HepG2 (cell line): ENCODE measurements around the gene SLC12A5. TPM values are rescaled to one million over a fixed set of nuclear protein-coding genes. Genes with fewer than 3 reads are reported as not detected.

Experiments
- ATAC-seq: fragments of 200-7000 bp; cut with Tn5 transposase; 3 replicates; pipeline ENCODE4 v1.9.1; 2020; ENCODE audit warnings: mild to moderate bottlenecking, moderate library complexity
- BruUV-seq: library from RNA; stranded (reverse); fragments of 400-500 nt; replicated peaks from 2 replicates; lab custom pipeline; 2021; lab: Mats Ljungman, UMichigan
- CTCF ChIA-PET: fragments of 300-600 bp; formaldehyde crosslinking; extraction: SDS; loops from one replicate; lab custom pipeline; 2021; ENCODE audit warnings: low total read pairs, inconsistent platforms, low intra/inter-chr PET ratio; lab: Yijun Ruan, JAX
- POLR2A ChIA-PET: fragments of 350-600 bp; sonication (Branson Sonifier 250); formaldehyde crosslinking; loops from one replicate; lab custom pipeline; 2020; ENCODE audit warnings: antibody characterized with exemption, inconsistent platforms; lab: Yijun Ruan, JAX
- DNase-seq: peaks from one replicate; pipeline ENCODE4 v3.0.0-alpha.2; 2015; ENCODE audit warnings: low spot score
- FAIRE-seq: peaks from 3 replicates; lab custom pipeline; 2011; peaks lifted over from hg19 to GRCh38; lab: Jason Lieb, UNC
- H2AFZ ChIP-seq: one replicate; pipeline ENCODE4 v1.6.1; 2011; ENCODE audit warnings: low read length, inconsistent platforms
- H3K27ac ChIP-seq: fragments of 300-600 bp; 3 replicates; pipeline ENCODE4 v1.8.0; 2011; ENCODE audit warnings: mixed run types, mild to moderate bottlenecking, mixed read lengths, low read length, inconsistent platforms; ENCODE audit not compliant: insufficient read depth; ENCODE audit errors: extremely low read length
- H3K27me3 ChIP-seq, 2 experiments: fragments of 200-600 bp in 1 of 2; 2 replicates in 1 of 2; 3 replicates in 1 of 2; pipeline versions ENCODE4 v1.6.0 to v1.8.0; 2011; ENCODE audit warnings: low read length in 2 of 2, mild to moderate bottlenecking in 2 of 2, moderate library complexity in 2 of 2, inconsistent platforms in 1 of 2; ENCODE audit not compliant: insufficient read depth in 2 of 2, control insufficient read depth in 1 of 2
- H3K36me3 ChIP-seq, 2 experiments: fragments of 200-600 bp in 1 of 2; replicated peaks in 1 of 2; 2 replicates in 1 of 2; 3 replicates in 1 of 2; pipeline versions ENCODE4 v1.5.1 to v1.8.0; 2011; ENCODE audit warnings: low read length in 2 of 2, inconsistent platforms in 1 of 2; ENCODE audit not compliant: insufficient read depth in 2 of 2, control insufficient read depth in 1 of 2
- H3K4me1 ChIP-seq: 2 replicates; pipeline ENCODE4 v1.5.1; 2012; ENCODE audit warnings: low read length, inconsistent platforms; ENCODE audit not compliant: insufficient read depth
- H3K4me2 ChIP-seq: 2 replicates; pipeline ENCODE4 v1.6.0; 2011; ENCODE audit warnings: low read depth, low read length, inconsistent platforms
- H3K4me3 ChIP-seq, 3 experiments: fragments of 200-600 bp in 1 of 3; sonication (generic), shearing (Covaris generic) in 1 of 3; replicated peaks in 1 of 3; 2 replicates each; pipeline ENCODE4 v1.5.1; 2011 to 2016; ENCODE audit warnings: low read length in 3 of 3, inconsistent platforms in 2 of 3, low read depth in 2 of 3, mild to moderate bottlenecking in 2 of 3, control low read depth in 1 of 3, mixed read lengths in 1 of 3; ENCODE audit not compliant: insufficient read depth in 1 of 3
- H3K79me2 ChIP-seq: one replicate; pipeline ENCODE4 v1.6.1; 2011; ENCODE audit warnings: low read length, inconsistent platforms; ENCODE audit not compliant: insufficient read depth
- H3K9ac ChIP-seq: 2 replicates; pipeline ENCODE4 v1.6.0; 2011; ENCODE audit warnings: mild to moderate bottlenecking, low read depth, low read length, inconsistent platforms; ENCODE audit not compliant: insufficient read depth
- H3K9me3 ChIP-seq: 2 replicates; pipeline ENCODE4 v1.5.1; 2012; ENCODE audit warnings: mild to moderate bottlenecking, low read length
- H4K20me1 ChIP-seq: 2 replicates; pipeline ENCODE4 v1.6.0; 2011; ENCODE audit warnings: inconsistent platforms, mild to moderate bottlenecking, low read length, moderate library complexity; ENCODE audit not compliant: insufficient read depth
- ARHGAP35 ChIP-seq: sonication (generic); formaldehyde crosslinking; IDR thresholded peaks from 2 replicates; pipeline ENCODE4 v1.9.0; 2022; ENCODE audit warnings: mild to moderate bottlenecking, inconsistent platforms, moderate library complexity, missing genetic modification reagents, borderline replicate concordance
- CBFB ChIP-seq: sonication (generic); formaldehyde crosslinking; IDR thresholded peaks from 2 replicates; pipeline ENCODE4 v1.4.0; 2020; ENCODE audit warnings: missing genetic modification reagents
- CHD4 ChIP-seq: fragments of 200-600 bp; sonication (generic); IDR thresholded peaks from 2 replicates; pipeline ENCODE4 v1.7.0; 2017; ENCODE audit warnings: mild to moderate bottlenecking, low read length, borderline replicate concordance
- HOXA3 ChIP-seq: sonication (generic); formaldehyde crosslinking; IDR thresholded peaks from 2 replicates; pipeline ENCODE4 v1.5.0; 2020; ENCODE audit warnings: missing genetic modification reagents
- MYC ChIP-seq: sonication (generic); formaldehyde crosslinking; IDR thresholded peaks from 2 replicates; pipeline ENCODE4 v1.9.0; 2021; ENCODE audit warnings: missing genetic modification reagents, borderline replicate concordance
- NFYC ChIP-seq: IDR thresholded peaks from 2 replicates; pipeline ENCODE4 v1.6.1; 2016; ENCODE audit warnings: missing genetic modification reagents, missing compliant biosample characterization
- NR3C1 ChIP-seq: sonication (generic); formaldehyde crosslinking; IDR thresholded peaks from 2 replicates; pipeline ENCODE4 v1.4.0; 2020; ENCODE audit warnings: missing genetic modification reagents
- RFX3 ChIP-seq: IDR thresholded peaks from 2 replicates; pipeline ENCODE4 v1.6.1; 2016; ENCODE audit warnings: missing biosample characterization, missing genetic modification reagents
- SOX5 ChIP-seq: IDR thresholded peaks from 2 replicates; pipeline ENCODE4 v1.6.1; 2016; ENCODE audit warnings: borderline replicate concordance
- TARDBP ChIP-seq: sonication (generic); formaldehyde crosslinking; IDR thresholded peaks from 2 replicates; pipeline ENCODE4 v1.8.0; 2022; ENCODE audit warnings: mild to moderate bottlenecking, missing genetic modification reagents
- TCF7L2 ChIP-seq: IDR thresholded peaks from 2 replicates; pipeline ENCODE4 v1.6.1; 2011; ENCODE audit warnings: mild to moderate bottlenecking, low read depth, low read length, moderate library complexity
- ZC3H4 ChIP-seq: sonication (generic); formaldehyde crosslinking; IDR thresholded peaks from 2 replicates; pipeline ENCODE4 v1.4.0; 2020; ENCODE audit warnings: missing genetic modification reagents, borderline replicate concordance
- ZNF232 ChIP-seq: sonication (generic); formaldehyde crosslinking; IDR thresholded peaks from 2 replicates; pipeline ENCODE4 v1.4.0; 2020; ENCODE audit warnings: missing genetic modification reagents, borderline replicate concordance
- ZNF383 ChIP-seq: sonication (generic); formaldehyde crosslinking; IDR thresholded peaks from 2 replicates; pipeline ENCODE4 v1.4.0; 2020; ENCODE audit warnings: missing genetic modification reagents, mild to moderate bottlenecking, borderline replicate concordance
- ZNF652 ChIP-seq: IDR thresholded peaks from 2 replicates; pipeline ENCODE4 v1.6.1; 2016; ENCODE audit warnings: low read depth, borderline replicate concordance
- ZNF792 ChIP-seq: IDR thresholded peaks from 2 replicates; pipeline ENCODE4 v1.6.1; 2016
- ZNF879 ChIP-seq: sonication (generic); formaldehyde crosslinking; IDR thresholded peaks from 2 replicates; pipeline ENCODE4 v1.8.1; 2023; ENCODE audit warnings: missing genetic modification reagents
- ZSCAN12 ChIP-seq: sonication (generic); formaldehyde crosslinking; IDR thresholded peaks from 2 replicates; pipeline ENCODE4 v1.9.0; 2021; ENCODE audit warnings: mild to moderate bottlenecking, missing genetic modification reagents
- WGBS: methylation state at CpG from one replicate; pipeline ENCODE4 v1.1.6; 2017; ENCODE audit warnings: low lambda C conversion rate; 5-methylcytosine and 5-hydroxymethylcytosine counted together
- in situ Hi-C: cut with HindIII; loops from 2 replicates; pipeline ENCODE4 v1.10.0; 2017; ENCODE audit warnings: low pct_unique_long_range_greater_than_20kb; ENCODE audit not compliant: extremely low pct_ligation_motif_present
- intact Hi-C: fragments of 100-400 bp; cut with micrococcal nuclease; formaldehyde crosslinking; loops from one replicate; pipeline ENCODE4 v1.10.0; 2022; ENCODE audit not compliant: unreplicated experiment
- polyA plus RNA-seq, 8 experiments: library from polyadenylated mRNA; depleted of rRNA in 3 of 8; stranded (reverse) in 7 of 8; unstranded in 1 of 8; fragments of >200 nt; fragmentation: Illumina TruSeq in 4 of 8; extraction: Trizol in 4 of 8; gene quantifications; 2 replicates each; pipeline versions ENCODE4 v1.2.1 to v1.2.3, GENCODE V29; 2011 to 2016; ENCODE audit warnings: low read depth in 4 of 8, missing spikeins in 1 of 8, mixed read lengths in 1 of 8; ENCODE audit not compliant: insufficient read depth in 1 of 8
- total RNA-seq, 5 experiments: library from RNA; depleted of rRNA; stranded (reverse); fragments of >200 nt; fragmentation: Illumina TruSeq; extraction: Trizol; gene quantifications; 2 replicates each; pipeline ENCODE4 v1.2.3, GENCODE V29; 2016; ENCODE audit warnings: low read depth in 1 of 5
- TF ChIP-seq, protein P1 (sequence below): sonication (generic); formaldehyde crosslinking; IDR thresholded peaks from 2 replicates; pipeline ENCODE4 v1.4.0; 2020; ENCODE audit warnings: low read depth, mild to moderate bottlenecking, missing genetic modification reagents
- TF ChIP-seq, protein P2 (sequence below): sonication (generic); formaldehyde crosslinking; IDR thresholded peaks from 2 replicates; pipeline ENCODE4 v1.4.0; 2020; ENCODE audit warnings: missing genetic modification reagents
- TF ChIP-seq, protein P3 (sequence below): fragments of 450-650 bp; IDR thresholded peaks from 2 replicates; pipeline ENCODE4 v1.6.1; 2016
- TF ChIP-seq, protein P4 (sequence below): sonication (generic); formaldehyde crosslinking; IDR thresholded peaks from 2 replicates; pipeline ENCODE4 v1.8.1; 2023; ENCODE audit warnings: missing genetic modification reagents, inconsistent platforms, borderline replicate concordance

Gene SLC12A5
- total and polyA plus RNA-seq, 2 of the 13 experiments (the other 11 are each of a cell fraction or from before 2014, with no cell fraction given): 4.3 to 5.4 TPM

DNA sequence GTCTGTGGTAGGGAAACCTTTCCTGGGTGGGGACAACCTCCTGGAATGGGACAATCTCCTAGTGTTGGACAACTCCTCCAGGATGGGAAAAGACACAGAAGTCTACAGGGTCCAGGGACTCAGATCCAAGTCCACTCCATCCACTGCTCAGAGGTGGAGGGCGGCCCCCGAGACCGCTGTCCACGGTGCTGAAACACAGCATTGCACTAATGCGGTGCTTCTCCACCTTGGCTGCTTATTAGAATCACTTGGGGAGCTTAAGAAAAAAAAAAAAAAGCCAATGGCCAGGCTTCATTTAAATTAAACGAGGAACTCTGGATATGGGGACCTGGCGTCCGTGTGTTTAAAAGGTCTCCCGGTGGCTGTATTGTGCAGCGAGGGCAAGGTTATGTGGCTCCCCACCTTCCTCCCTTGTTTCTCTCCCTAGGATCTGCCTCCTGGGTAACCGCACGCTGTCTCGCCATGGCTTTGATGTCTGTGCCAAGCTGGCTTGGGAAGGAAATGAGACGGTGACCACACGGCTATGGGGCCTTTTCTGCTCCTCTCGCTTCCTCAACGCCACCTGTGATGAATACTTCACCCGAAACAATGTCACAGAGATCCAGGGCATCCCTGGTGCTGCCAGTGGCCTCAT lies 12.0 kb downstream of the SLC12A5 start:
- CTCF ChIA-PET: no interaction called here
- H3K9me3 ChIP-seq: no peaks in the 10 kb centered on the region
- no TSS peak for BruUV-seq
- no peak for TF ChIP-seq CHD4
- TF ChIP-seq NR3C1: no peak
- TF ChIP-seq CBFB (CRISPR knock-in tag): 0 out of 2 replicates have a peak, but pooled peaks have one; percentile 41
- TF ChIP-seq, protein P1, sequence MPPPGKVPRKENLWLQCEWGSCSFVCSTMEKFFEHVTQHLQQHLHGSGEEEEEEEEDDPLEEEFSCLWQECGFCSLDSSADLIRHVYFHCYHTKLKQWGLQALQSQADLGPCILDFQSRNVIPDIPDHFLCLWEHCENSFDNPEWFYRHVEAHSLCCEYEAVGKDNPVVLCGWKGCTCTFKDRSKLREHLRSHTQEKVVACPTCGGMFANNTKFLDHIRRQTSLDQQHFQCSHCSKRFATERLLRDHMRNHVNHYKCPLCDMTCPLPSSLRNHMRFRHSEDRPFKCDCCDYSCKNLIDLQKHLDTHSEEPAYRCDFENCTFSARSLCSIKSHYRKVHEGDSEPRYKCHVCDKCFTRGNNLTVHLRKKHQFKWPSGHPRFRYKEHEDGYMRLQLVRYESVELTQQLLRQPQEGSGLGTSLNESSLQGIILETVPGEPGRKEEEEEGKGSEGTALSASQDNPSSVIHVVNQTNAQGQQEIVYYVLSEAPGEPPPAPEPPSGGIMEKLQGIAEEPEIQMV (CRISPR knock-in tag): peak; percentile 79; the same call in 1 of the 2 replicates
- peak; percentile 96 for TF ChIP-seq ZNF792 (CRISPR knock-in tag)
- peak; percentile 99 for TF ChIP-seq ZNF232 (CRISPR knock-in tag)
- TF ChIP-seq MYC: peak; percentile 43; the same call in 1 of the 2 replicates
- TF ChIP-seq ZNF879 (CRISPR knock-in tag): no peak
- TF ChIP-seq ZSCAN12: peak; percentile 95
- TF ChIP-seq TCF7L2: no peak
- peak; percentile 65; the same call in 1 of the 2 replicates for TF ChIP-seq SOX5 (CRISPR knock-in tag)
- peak; percentile 54; the same call in 1 of the 2 replicates for TF ChIP-seq TARDBP (CRISPR knock-in tag)
- peak; percentile 48; the same call in 1 of the 2 replicates for TF ChIP-seq NFYC (CRISPR knock-in tag)
- TF ChIP-seq ZNF652: peak; percentile 59
- TF ChIP-seq HOXA3 (CRISPR knock-in tag): peak; percentile 73
- TF ChIP-seq, protein P2, sequence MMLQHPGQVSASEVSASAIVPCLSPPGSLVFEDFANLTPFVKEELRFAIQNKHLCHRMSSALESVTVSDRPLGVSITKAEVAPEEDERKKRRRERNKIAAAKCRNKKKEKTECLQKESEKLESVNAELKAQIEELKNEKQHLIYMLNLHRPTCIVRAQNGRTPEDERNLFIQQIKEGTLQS (CRISPR knock-in tag): peak; percentile 78
- peak; percentile 48 for TF ChIP-seq RFX3 (CRISPR knock-in tag)
- TF ChIP-seq, protein P3, sequence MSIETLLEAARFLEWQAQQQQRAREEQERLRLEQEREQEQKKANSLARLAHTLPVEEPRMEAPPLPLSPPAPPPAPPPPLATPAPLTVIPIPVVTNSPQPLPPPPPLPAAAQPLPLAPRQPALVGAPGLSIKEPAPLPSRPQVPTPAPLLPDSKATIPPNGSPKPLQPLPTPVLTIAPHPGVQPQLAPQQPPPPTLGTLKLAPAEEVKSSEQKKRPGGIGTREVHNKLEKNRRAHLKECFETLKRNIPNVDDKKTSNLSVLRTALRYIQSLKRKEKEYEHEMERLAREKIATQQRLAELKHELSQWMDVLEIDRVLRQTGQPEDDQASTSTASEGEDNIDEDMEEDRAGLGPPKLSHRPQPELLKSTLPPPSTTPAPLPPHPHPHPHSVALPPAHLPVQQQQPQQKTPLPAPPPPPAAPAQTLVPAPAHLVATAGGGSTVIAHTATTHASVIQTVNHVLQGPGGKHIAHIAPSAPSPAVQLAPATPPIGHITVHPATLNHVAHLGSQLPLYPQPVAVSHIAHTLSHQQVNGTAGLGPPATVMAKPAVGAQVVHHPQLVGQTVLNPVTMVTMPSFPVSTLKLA: no peak
- TF ChIP-seq, protein P4, sequence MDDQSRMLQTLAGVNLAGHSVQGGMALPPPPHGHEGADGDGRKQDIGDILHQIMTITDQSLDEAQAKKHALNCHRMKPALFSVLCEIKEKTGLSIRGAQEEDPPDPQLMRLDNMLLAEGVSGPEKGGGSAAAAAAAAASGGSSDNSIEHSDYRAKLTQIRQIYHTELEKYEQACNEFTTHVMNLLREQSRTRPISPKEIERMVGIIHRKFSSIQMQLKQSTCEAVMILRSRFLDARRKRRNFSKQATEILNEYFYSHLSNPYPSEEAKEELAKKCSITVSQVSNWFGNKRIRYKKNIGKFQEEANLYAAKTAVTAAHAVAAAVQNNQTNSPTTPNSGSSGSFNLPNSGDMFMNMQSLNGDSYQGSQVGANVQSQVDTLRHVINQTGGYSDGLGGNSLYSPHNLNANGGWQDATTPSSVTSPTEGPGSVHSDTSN (CRISPR knock-in tag): peak; percentile 96
- TF ChIP-seq ZC3H4 (CRISPR knock-in tag): peak; percentile 58; the same call in 1 of the 2 replicates
- peak; percentile 97; the same call in 1 of the 2 replicates for TF ChIP-seq ARHGAP35 (CRISPR knock-in tag)
- TF ChIP-seq ZNF383 (CRISPR knock-in tag): no peak

More for the DNA sequence above, 12.0 kb downstream of the SLC12A5 start:
- in situ Hi-C loops (no loop called here), intact Hi-C loops (loop anchor here (1.0 kb wide), 1 partner anchor 18 kb away; no protein-coding TSS in a partner anchor)
- peak; percentile 47 for FAIRE-seq
- POLR2A ChIA-PET: no interaction called here
- Histone ChIP-seq H3K27ac (no peak overlapping the region), H3K79me2 (no peaks in the 10 kb centered on the region), H3K9ac (no peak overlapping the region), H3K4me3 (no peak overlapping the region), H3K27me3 (no peaks in the 10 kb centered on the region; a peak in 2 of 5 replicates), H3K4me2 (no peak overlapping the region), H2AFZ (no peak overlapping the region), H4K20me1 (no peaks in the 10 kb centered on the region; the same call in 1 of the 2 replicates), H3K36me3 (no peaks in the 10 kb centered on the region), H3K4me1 (no peaks in the 10 kb centered on the region)
- peak; percentile 87 for ATAC-seq
- WGBS: 23% methylated on average over 18 of the region's 18 CpGs
- peak; percentile 47 for DNase-seq
